VCaP (cell line): ENCODE results near the gene SLA2.
A peak's percentile ranks its signal among the peaks of the same experiment; 100 is the strongest.

ENCODE experiments used
- H3K27ac ChIP-seq: fragments of 450-650 bp; 2 replicates; pipeline ENCODE4 v1.5.1; 2017
- TF ChIP-seq, protein P1 (sequence below): fragments of 450-650 bp; conservative IDR thresholded peaks from 2 replicates; pipeline ENCODE4 v1.5.1; 2017; ENCODE audit warnings: mild to moderate bottlenecking, moderate library complexity

Gene SLA2

DNA sequence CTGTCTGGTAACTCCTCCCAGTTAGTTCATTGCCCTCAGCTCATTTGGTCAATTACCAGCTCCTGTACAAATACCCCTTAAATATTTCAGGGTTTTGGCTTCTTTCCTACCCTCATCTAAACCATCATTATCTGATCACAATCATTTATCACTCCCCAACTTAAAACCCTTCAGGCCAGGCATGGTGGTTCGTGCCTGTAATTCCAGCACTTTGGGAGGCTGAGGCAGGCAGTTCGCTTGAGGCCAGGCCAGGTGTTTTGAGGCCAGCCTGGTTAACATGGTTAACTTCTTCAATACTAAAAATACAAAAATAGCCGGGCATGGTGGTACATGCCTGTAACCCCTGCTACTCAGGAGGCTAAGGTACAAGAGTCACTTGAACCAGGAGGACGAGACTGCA, 63.2 kb downstream of the SLA2 start:
- no peak overlapping the region for H3K27ac ChIP-seq
- TF ChIP-seq, protein P1, sequence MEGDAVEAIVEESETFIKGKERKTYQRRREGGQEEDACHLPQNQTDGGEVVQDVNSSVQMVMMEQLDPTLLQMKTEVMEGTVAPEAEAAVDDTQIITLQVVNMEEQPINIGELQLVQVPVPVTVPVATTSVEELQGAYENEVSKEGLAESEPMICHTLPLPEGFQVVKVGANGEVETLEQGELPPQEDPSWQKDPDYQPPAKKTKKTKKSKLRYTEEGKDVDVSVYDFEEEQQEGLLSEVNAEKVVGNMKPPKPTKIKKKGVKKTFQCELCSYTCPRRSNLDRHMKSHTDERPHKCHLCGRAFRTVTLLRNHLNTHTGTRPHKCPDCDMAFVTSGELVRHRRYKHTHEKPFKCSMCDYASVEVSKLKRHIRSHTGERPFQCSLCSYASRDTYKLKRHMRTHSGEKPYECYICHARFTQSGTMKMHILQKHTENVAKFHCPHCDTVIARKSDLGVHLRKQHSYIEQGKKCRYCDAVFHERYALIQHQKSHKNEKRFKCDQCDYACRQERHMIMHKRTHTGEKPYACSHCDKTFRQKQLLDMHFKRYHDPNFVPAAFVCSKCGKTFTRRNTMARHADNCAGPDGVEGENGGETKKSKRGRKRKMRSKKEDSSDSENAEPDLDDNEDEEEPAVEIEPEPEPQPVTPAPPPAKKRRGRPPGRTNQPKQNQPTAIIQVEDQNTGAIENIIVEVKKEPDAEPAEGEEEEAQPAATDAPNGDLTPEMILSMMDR, result no peak

DNA sequence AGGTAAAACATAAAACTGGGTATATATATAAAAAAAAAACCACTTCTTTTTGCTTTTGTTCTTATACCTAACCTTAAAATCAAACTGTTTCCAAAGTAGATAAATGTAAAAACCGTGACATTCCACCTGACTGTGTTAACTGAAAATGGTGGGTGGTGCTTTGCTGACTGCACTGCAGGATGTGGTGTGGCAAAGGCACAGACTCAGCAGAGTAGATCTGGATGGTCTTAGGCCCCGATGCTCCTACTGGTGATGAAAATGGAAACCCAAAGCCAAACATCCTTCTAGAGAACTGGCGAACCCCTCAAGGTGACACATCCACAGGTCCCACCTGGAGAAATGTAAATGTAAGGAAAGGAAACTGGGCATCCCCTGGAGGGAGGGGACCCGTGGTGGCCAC, 63.7 kb downstream of the SLA2 start:
- TF ChIP-seq, protein P1, result no peak
- no peak overlapping the region for H3K27ac ChIP-seq

DNA sequence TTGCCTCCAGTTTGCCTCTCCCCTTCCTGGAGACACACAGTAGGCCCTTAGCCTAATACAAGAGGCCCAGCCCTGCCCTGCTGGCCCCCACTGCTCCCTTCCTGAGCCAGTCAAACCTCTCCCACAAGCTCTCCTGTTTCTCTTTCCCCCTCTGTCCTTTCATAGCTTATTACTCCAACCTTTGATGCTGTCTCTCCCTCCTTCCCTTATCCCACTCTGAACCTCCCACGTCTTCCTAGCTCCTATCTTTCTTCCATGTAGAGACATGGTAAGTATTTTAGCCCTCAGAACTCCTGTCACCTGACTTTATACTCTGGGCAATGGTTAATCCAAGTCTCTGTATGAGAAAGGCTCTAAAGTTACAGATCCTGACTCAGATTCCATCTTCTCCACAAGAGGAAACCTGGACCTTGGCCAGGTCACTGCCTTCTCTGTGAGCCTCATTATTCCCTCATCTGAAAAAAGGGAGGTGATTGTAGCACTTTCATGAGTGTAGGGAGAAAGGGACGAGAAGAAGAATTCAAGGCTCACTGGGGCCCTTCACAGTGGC, 65.9 kb downstream of the SLA2 start:
- TF ChIP-seq, protein P1, result no peak
- H3K27ac ChIP-seq, result no peak overlapping the region

DNA sequence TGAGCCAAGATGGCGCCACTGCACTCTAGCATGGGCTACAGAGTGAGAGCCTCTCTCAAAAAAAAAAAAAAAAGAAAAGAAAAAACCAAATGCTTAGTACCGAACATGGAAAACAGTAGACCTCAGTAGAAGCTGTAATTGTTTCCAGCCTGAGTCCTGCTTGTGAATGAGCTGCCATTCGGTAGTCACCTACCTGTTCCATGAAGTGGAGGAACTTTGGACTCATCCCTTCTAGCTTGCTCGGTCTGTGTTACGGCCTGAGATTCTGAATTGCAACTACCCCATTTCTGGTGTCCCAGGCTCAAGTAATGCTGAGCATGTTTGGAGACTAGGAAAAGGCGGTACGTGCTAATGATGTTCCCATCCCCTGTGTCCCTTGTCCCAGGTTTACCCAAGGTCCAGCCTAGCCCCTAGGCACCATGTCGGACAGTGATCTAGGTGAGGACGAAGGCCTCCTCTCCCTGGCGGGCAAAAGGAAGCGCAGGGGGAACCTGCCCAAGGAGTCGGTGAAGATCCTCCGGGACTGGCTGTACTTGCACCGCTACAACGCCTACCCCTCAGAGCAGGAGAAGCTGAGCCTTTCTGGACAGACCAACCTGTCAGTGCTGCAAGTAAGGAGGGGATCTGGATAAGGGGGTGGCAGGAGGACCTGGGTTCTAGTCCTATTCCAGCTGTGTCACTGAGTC, 67.5 kb downstream of the SLA2 start:
- H3K27ac ChIP-seq, result no peak overlapping the region
- TF ChIP-seq, protein P1, result no peak

DNA sequence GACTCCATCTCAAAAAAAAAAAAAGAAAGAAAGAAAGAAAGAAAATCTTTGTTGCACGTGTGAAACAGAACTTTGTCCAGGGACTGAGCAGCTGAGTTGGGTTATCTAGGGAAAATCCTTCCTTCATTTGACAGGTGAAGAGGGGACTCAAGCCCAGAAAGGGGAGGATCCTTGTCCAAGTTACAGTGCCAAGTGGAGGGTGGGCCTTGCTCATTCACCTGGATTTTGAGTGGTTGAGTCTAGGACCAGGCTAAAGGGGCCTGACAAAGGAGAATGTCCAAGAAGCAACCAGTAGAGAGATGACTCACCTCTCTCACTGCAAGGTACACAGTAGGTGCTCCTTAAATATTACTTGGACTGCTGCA, 69.9 kb downstream of the SLA2 start:
- H3K27ac ChIP-seq, result peak overlapping the region; percentile 75
- TF ChIP-seq, protein P1, result no peak

DNA sequence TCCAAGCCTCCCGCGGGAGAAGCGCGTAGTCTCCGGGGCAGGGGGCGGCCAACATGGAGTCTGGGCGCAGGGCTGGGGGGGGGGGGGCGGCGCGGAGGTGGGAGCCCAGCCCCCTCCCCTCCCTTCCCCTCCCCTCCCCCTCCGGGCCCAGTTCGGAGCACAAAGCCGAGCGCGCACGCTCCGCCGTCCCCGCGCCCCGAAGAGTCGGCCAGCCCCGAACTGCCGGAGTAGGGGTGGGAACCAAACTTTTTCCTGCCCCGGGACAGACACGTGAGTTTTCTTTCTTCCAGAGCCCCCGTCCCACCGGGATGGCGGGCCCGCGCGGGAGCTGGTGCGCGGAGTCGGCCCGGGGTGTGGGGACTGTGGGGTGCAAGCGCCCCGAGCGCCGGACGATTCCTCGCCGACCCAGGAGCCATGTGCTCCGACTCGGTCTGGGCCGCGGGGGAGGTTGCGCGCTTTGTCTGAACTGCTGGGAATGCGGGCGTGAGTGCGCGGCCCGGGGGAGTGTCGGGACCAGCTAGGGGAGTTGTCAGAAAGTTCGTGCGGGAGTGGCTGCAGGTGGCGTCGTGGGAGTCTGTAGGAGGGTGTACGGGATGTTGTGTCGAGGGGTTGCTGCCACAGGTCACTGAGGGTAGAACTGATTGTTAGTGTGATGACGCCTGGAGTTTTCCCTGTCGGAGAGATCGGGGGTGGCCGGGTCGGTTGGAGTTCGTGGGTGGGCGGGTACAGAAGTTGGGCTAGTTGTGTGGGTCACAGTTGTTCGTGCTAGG, 71.4 kb downstream of the SLA2 start:
- TF ChIP-seq, protein P1, result no peak

GRCh38 chr20:36573798-36574365, 72.1 kb downstream of the SLA2 start:
- TF ChIP-seq, protein P1, result no peak
- peak overlapping the region; percentile 75 for H3K27ac ChIP-seq

More for the DNA sequence above, 71.4 kb downstream of the SLA2 start:
- peak overlapping the region; percentile 75 for H3K27ac ChIP-seq
